CD4-positive, alpha-beta T cell (primary cell): ENCODE measurements around the gene MS4A1. TPM values are rescaled to one million over a fixed set of nuclear protein-coding genes. Genes with fewer than 3 reads are reported as not detected.

ENCODE experiments used
- ATAC-seq: fragments of 200-7000 bp; cut with Tn5 transposase; one replicate; pipeline ENCODE4 v1.10.0; 2022; ENCODE audit warnings: mild to moderate bottlenecking; ENCODE audit not compliant: poor library complexity
- CTCF ChIA-PET: fragments of 350-600 bp; sonication (Branson Sonifier 250); formaldehyde crosslinking; loops from one replicate; lab custom pipeline; 2021; ENCODE audit warnings: antibody characterized with exemption, inconsistent platforms; lab: Charles Lee
- POLR2A ChIA-PET: fragments of 350-600 bp; sonication (Branson Sonifier 250); formaldehyde crosslinking; loops from one replicate; lab custom pipeline; 2021; ENCODE audit warnings: antibody characterized with exemption, inconsistent platforms; lab: Charles Lee
- DNase-seq, 14 experiments: peaks; one replicate each; pipeline ENCODE4 v3.0.0-alpha.2; 2013 to 2020; ENCODE audit warnings: mixed read lengths in 2 of 14
- H3K27ac ChIP-seq, 2 donors: one replicate each; pipeline versions ENCODE4 v1.5.1 to v1.7.0; 2013; ENCODE audit warnings: low read length in 2 of 2, low read depth in 1 of 2, mild to moderate bottlenecking in 1 of 2
- H3K27me3 ChIP-seq, 2 experiments: 1 replicate in 1 of 2; 2 replicates in 1 of 2; pipeline versions ENCODE4 v1.6.1 to v1.7.0; 2013; ENCODE audit warnings: low read length in 2 of 2, control low read depth in 1 of 2, mild to moderate bottlenecking in 1 of 2, moderate library complexity in 1 of 2; ENCODE audit not compliant: insufficient read depth in 2 of 2, control insufficient read depth in 1 of 2
- H3K36me3 ChIP-seq: one replicate; pipeline ENCODE4 v1.6.1; 2013; ENCODE audit warnings: low read length, control low read depth; ENCODE audit not compliant: insufficient read depth
- H3K4me1 ChIP-seq: one replicate; pipeline ENCODE4 v1.6.1; 2013; ENCODE audit warnings: low read length, control low read depth; ENCODE audit not compliant: insufficient read depth
- H3K4me3 ChIP-seq: one replicate; pipeline ENCODE4 v1.5.1; 2013; ENCODE audit warnings: mild to moderate bottlenecking, low read length, moderate library complexity
- H3K9me3 ChIP-seq, 2 experiments: 1 replicate in 1 of 2; 2 replicates in 1 of 2; pipeline versions ENCODE4 v1.6.1 to v1.7.0; 2013; ENCODE audit warnings: low read length in 2 of 2, mild to moderate bottlenecking in 2 of 2, control low read depth in 1 of 2, moderate library complexity in 1 of 2; ENCODE audit not compliant: control insufficient read depth in 1 of 2, insufficient read depth in 1 of 2
- H3K27ac Mint-ChIP-seq: one replicate; pipeline ENCODE4 v1.8.0; 2020; ENCODE audit warnings: mixed read lengths
- H3K27me3 Mint-ChIP-seq: one replicate; pipeline ENCODE4 v1.8.0; 2021; ENCODE audit warnings: mixed read lengths
- H3K36me3 Mint-ChIP-seq: one replicate; pipeline ENCODE4 v1.8.0; 2021; ENCODE audit warnings: low read depth, mixed read lengths
- H3K4me1 Mint-ChIP-seq: one replicate; pipeline ENCODE4 v1.8.0; 2021; ENCODE audit warnings: low read depth, mixed read lengths
- H3K4me3 Mint-ChIP-seq: one replicate; pipeline ENCODE4 v1.8.0; 2020; ENCODE audit warnings: mild to moderate bottlenecking, mixed read lengths
- H3K9me3 Mint-ChIP-seq: one replicate; pipeline ENCODE4 v1.8.0; 2020; ENCODE audit warnings: mixed read lengths
- intact Hi-C, 2 experiments: fragments of 100-400 bp; cut with DNase I in 1 of 2; cut with micrococcal nuclease in 1 of 2; formaldehyde crosslinking; loops; one replicate each; pipeline versions ENCODE4 v1.15.1 to v1.9.0; 2023 to 2025; cut with DNase I, micrococcal nuclease
- total RNA-seq, 174 experiments: library from RNA in 2 of 174; stranded (reverse) in 2 of 174; gene quantifications; one replicate each; pipeline ENCODE4 v1.2.3 and lab custom pipeline; 2021 to 2026
- TF ChIP-seq, protein P1 (sequence below): fragments of 200-600 bp; IDR thresholded peaks from one replicate; pipeline ENCODE4 v1.8.0; 2022; ENCODE audit warnings: antibody characterized with exemption, mild to moderate bottlenecking

Gene MS4A1
- total RNA-seq, 2 experiments from 2014 or later = 0.75 to 0.82 TPM

DNA sequence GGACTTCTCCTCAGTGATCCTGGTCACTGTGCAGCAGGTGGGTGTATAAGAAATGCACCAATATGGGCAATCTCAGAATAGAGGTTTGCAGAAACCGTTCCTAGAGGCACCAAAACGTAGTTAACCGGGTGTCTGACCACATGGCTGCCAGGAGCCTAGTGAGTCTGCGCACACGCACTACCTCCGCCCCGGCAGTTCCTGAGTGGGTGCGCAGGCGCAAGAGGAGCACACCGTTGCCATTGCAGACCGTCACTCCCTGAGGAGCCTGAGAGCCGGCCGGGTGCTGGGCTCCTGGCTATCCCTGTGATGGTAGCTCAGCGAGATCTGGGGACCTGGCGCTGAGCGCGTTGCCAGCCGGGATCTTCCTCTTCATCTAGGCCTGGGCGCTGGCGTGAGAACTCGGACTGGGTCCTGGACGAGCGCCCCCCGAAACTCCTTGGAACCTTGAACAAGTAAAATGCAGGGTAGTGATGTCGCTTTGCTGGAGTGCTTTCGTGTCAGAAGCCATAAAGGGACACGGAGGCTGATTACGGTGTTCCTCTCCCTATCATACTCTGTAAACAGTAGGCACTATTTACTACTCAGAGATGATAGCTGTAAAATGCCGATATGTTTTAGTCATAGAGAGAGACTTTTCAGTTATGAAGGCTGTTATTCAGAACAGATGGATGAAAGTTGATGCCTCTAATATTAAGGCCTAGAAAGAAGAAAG is 59.7 kb downstream of the MS4A1 start, which contains the start of gene MS4A13:
TSS of gene MS4A13 (plus strand) at position 249 of the 712 bp plus-strand sequence. CDS start 2,692 bp downstream, outside the sequence.
- Histone ChIP-seq H3K9me3 (peaks cover 0 to 5% of the 10 kb centered on the region in 2 experiments), H3K4me3 (no peak within 1 kb of the TSS), H3K27ac (no peak within 1 kb of the TSS), H3K27me3 (peaks cover 0 to 5% of the 10 kb centered on the region in 2 experiments), H3K36me3 (no peaks in the 10 kb centered on the region), H3K4me1 (no peaks in the 10 kb centered on the region)
- Mint-ChIP-seq H3K36me3 (no peaks in the 10 kb centered on the region), H3K4me1 (no peaks in the 10 kb centered on the region), H3K9me3 (peaks cover 5% of the 10 kb centered on the region), H3K27ac (no peak within 1 kb of the TSS), H3K27me3 (peaks cover 18% of the 10 kb centered on the region), H3K4me3 (no peak within 1 kb of the TSS)
- ChIA-PET POLR2A (no interaction called here), CTCF (no interaction called here)
- ATAC-seq (no peak), DNase-seq (no peak)
- intact Hi-C loops = no loop called here
- TF ChIP-seq, protein P1, sequence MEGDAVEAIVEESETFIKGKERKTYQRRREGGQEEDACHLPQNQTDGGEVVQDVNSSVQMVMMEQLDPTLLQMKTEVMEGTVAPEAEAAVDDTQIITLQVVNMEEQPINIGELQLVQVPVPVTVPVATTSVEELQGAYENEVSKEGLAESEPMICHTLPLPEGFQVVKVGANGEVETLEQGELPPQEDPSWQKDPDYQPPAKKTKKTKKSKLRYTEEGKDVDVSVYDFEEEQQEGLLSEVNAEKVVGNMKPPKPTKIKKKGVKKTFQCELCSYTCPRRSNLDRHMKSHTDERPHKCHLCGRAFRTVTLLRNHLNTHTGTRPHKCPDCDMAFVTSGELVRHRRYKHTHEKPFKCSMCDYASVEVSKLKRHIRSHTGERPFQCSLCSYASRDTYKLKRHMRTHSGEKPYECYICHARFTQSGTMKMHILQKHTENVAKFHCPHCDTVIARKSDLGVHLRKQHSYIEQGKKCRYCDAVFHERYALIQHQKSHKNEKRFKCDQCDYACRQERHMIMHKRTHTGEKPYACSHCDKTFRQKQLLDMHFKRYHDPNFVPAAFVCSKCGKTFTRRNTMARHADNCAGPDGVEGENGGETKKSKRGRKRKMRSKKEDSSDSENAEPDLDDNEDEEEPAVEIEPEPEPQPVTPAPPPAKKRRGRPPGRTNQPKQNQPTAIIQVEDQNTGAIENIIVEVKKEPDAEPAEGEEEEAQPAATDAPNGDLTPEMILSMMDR = no peak

Other genes with a start within 250 kb of the MS4A1 start
- not detected for gene MS4A4E, start 212.7 kb upstream of the MS4A1 start, total RNA-seq
- gene MS4A4A, start 175.2 kb upstream of the MS4A1 start, total RNA-seq = not detected
- not detected for gene MS4A6E, start 128.6 kb upstream of the MS4A1 start, total RNA-seq
- gene MS4A7, start 77.3 kb upstream of the MS4A1 start, total RNA-seq = under 1 TPM in 1 of 2 experiments, not detected in 1; 0.80 TPM
- gene MS4A14, start 59.4 kb upstream of the MS4A1 start, total RNA-seq = not detected
- gene MS4A5, start 26.3 kb upstream of the MS4A1 start, total RNA-seq = not detected
- gene MS4A12, start 36.9 kb downstream of the MS4A1 start, total RNA-seq = not detected
- not detected for gene MS4A13, start 59.5 kb downstream of the MS4A1 start, total RNA-seq
- not detected for gene MS4A8, start 243.8 kb downstream of the MS4A1 start, total RNA-seq